Endothelial cell (in vitro differentiated cells): ENCODE results near the gene MSRB3. TPM values are rescaled to one million over a fixed set of nuclear protein-coding genes. Genes with fewer than 3 reads are reported as not detected.

Source experiments
- DNase-seq: peaks from one replicate; pipeline ENCODE4 v3.0.0; 2021; ENCODE audit warnings: low spot score
- H3K27ac Mint-ChIP-seq: one replicate; pipeline ENCODE4 v1.8.0; 2021; ENCODE audit warnings: mixed read lengths, inconsistent platforms; ENCODE audit not compliant: unreplicated experiment
- H3K27me3 Mint-ChIP-seq: one replicate; pipeline ENCODE4 v1.8.0; 2021; ENCODE audit warnings: mild to moderate bottlenecking, moderate library complexity, mixed read lengths, inconsistent platforms; ENCODE audit not compliant: unreplicated experiment
- H3K36me3 Mint-ChIP-seq: one replicate; pipeline ENCODE4 v1.8.0; 2021; ENCODE audit warnings: mild to moderate bottlenecking, low read depth, mixed read lengths, inconsistent platforms; ENCODE audit not compliant: unreplicated experiment
- H3K4me1 Mint-ChIP-seq: one replicate; pipeline ENCODE4 v1.8.0; 2021; ENCODE audit warnings: mild to moderate bottlenecking, mixed read lengths, inconsistent platforms; ENCODE audit not compliant: unreplicated experiment
- H3K4me3 Mint-ChIP-seq: one replicate; pipeline ENCODE4 v1.8.0; 2021; ENCODE audit warnings: mild to moderate bottlenecking, mixed read lengths, inconsistent platforms; ENCODE audit not compliant: unreplicated experiment
- H3K9me3 Mint-ChIP-seq: one replicate; pipeline ENCODE4 v1.8.0; 2021; ENCODE audit warnings: mixed read lengths, inconsistent platforms; ENCODE audit not compliant: unreplicated experiment
- CTCF ChIP-seq: fragments of 200-600 bp; sonication (generic); IDR thresholded peaks from one replicate; pipeline ENCODE4 v1.5.0; 2021; ENCODE audit warnings: antibody characterized with exemption; ENCODE audit not compliant: unreplicated experiment
- total RNA-seq: library from RNA; stranded (reverse); fragmentation: NEBNext Ultra II Directional; extraction: Animal tissue kit (Norgen Biotek cat#: 25700); gene quantifications from one replicate; pipeline ENCODE4 v1.2.1, GENCODE V29; 2021; ENCODE audit not compliant: unreplicated experiment

Gene MSRB3
- total RNA-seq, 1 donor from 2014 or later = 19.9 TPM

DNA sequence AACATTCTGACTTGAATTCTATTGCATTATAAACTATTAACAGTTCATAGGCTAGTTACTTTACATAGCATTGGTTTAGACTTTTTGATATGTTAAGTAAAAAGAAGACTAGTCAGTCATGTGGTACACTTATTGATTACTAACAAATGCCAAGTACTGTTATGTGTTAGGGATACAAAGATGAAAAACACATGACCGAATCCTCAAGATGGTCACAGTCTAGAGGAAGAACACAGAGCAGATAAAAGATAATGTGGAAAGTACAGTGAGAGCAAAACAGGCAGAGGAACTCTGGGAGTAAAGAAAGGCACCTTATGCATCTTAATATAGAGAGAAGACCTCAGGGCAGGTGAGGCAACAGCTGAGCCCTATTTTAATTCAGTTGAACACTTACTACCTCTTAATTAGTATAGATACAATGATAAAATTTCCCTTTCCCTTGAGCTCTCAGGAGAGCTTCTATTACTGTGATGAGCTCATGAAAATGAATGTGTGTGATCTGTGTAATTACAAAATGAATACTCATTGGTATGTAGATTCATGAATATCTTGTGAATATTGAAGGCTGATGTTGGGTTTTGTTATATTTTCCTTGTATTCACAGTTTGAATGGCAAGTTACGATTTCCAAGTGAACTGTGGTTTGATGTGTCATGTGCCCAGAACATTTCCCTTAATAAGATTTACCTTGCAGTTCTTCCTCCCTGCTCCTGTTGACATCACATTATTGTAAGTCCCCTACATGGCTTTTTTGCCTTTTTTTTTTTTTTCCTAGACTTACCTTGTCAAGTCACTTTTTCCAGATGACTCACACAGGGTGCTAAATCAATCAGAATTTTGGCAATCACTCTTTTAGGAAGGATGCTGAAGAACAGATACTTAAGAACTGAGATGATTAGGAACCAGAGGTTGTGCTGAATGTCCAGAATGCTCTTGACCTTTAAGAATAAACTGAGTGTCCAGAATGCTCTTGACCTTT is 29.5 kb upstream of the MSRB3 start:
- peaks cover 13% of the 10 kb centered on the region for H3K36me3 Mint-ChIP-seq
- H3K9me3 Mint-ChIP-seq = no peaks in the 10 kb centered on the region
- no peaks in the 10 kb centered on the region for H3K27me3 Mint-ChIP-seq
- no peak overlapping the region for H3K4me3 Mint-ChIP-seq
- TF ChIP-seq CTCF = no peak
- no peak for DNase-seq
- H3K4me1 Mint-ChIP-seq = no peaks in the 10 kb centered on the region
- no peak overlapping the region for H3K27ac Mint-ChIP-seq

- Mint-ChIP-seq H3K4me1 (peaks cover 4% of the 10 kb centered on the region), H3K27ac (no peak overlapping the region), H3K9me3 (no peaks in the 10 kb centered on the region), H3K36me3 (peaks cover 9% of the 10 kb centered on the region), H3K4me3 (no peak overlapping the region), H3K27me3 (no peaks in the 10 kb centered on the region)
- no peak for TF ChIP-seq CTCF
- no peak for DNase-seq
Measured at GRCh38 chr12:65252515-65252914, 26.0 kb upstream of the MSRB3 start.

DNA sequence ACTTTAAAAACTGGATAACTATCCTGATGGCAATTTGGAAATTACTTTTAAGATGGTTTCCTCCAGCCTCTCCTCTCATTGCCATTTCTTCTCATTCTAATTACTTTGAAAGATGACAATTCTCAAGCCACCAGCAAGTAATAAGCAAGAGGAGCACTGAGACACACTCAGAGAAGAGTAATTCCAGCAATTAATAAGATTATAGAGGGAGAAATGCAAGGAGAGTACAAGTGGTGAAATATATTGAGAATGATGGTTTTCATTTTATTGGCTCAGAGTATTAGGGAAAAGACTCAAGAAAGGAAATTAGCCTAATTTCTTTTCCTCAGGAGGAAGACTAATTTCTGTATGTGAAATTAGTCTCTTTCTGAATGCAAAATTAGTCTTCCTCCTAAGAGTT is 20.5 kb upstream of the MSRB3 start:
- Mint-ChIP-seq H3K36me3 (no peaks in the 10 kb centered on the region), H3K27me3 (peaks cover 3% of the 10 kb centered on the region), H3K9me3 (no peaks in the 10 kb centered on the region), H3K4me1 (peaks cover 4% of the 10 kb centered on the region), H3K4me3 (no peak overlapping the region), H3K27ac (no peak overlapping the region)
- DNase-seq = no peak
- TF ChIP-seq CTCF = no peak

GRCh38 chr12:65259501-65259900 is 19.0 kb upstream of the MSRB3 start:
- H3K4me1 Mint-ChIP-seq = peaks cover 3% of the 10 kb centered on the region
- TF ChIP-seq CTCF = no peak
- no peak overlapping the region for H3K27ac Mint-ChIP-seq
- no peaks in the 10 kb centered on the region for H3K36me3 Mint-ChIP-seq
- no peak for DNase-seq
- no peak overlapping the region for H3K4me3 Mint-ChIP-seq
- no peaks in the 10 kb centered on the region for H3K9me3 Mint-ChIP-seq
- peaks cover 3% of the 10 kb centered on the region for H3K27me3 Mint-ChIP-seq

- DNase-seq = no peak
- no peak overlapping the region for H3K4me3 Mint-ChIP-seq
- H3K9me3 Mint-ChIP-seq = no peaks in the 10 kb centered on the region
- H3K27me3 Mint-ChIP-seq = no peaks in the 10 kb centered on the region
- no peak for TF ChIP-seq CTCF
- no peak overlapping the region for H3K27ac Mint-ChIP-seq
- peaks cover 2% of the 10 kb centered on the region for H3K4me1 Mint-ChIP-seq
- no peaks in the 10 kb centered on the region for H3K36me3 Mint-ChIP-seq
Measured at GRCh38 chr12:65263777-65264176, 14.7 kb upstream of the MSRB3 start.
